ENCODE results near the gene ARHGAP15. TPM values are rescaled to one million over a fixed set of nuclear protein-coding genes. Genes with fewer than 3 reads are reported as not detected.
A peak's percentile ranks its signal among the peaks of the same experiment; 100 is the strongest.

Gene ARHGAP15
- total RNA-seq, 3 donors from 2014 or later (not counting 1 experiment from before 2014, with no cell fraction given), result 148 to 168 (median 165) TPM

DNA sequence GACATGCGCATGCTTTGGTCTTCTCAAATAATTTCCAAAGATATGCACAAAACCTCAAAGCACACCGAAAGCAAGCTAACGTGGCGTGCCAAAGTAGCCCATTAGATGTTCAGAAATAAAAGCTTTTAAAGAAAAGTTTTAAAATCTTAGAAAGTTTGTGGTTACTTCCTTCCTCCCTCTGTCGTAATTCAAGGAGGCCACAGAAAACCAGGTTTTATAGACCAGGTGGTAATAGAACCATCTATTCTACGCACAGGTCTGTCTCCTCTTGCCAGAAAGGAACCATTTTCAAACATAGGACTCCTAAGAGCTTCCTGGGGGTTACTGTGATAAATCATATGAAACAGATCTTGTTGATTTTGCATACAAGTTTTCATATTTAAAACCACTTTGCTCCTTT lies 487.2 kb downstream of the ARHGAP15 start:
- Histone ChIP-seq H3K9me3 (ENCODE audit: control insufficient read depth, insufficient read depth, low read length) (no peaks in the 10 kb centered on the region), H3K4me1 (ENCODE audit: control insufficient read depth, insufficient read depth, low read length) (no peaks in the 10 kb centered on the region), H3K27me3 (ENCODE audit: control insufficient read depth, insufficient read depth, low read length) (no peaks in the 10 kb centered on the region), H3K27ac (ENCODE audit: low read length) (no peak overlapping the region), H3K36me3 (ENCODE audit: control insufficient read depth, insufficient read depth, low read length) (peaks cover 9% of the 10 kb centered on the region), H3K4me3 (ENCODE audit: low read length) (no peak overlapping the region)
- DNase-seq (peak in 1 of 2 donors; percentile 4), ATAC-seq (no peak)
- no peak for TF ChIP-seq CTCF (IDR thresholded peaks at IDR 0.05)
- peaks cover 42 to 47% of the 10 kb centered on the region in 2 donors for H3K4me1 Mint-ChIP-seq
- H3K27ac Mint-ChIP-seq, result no peak overlapping the region
- H3K36me3 Mint-ChIP-seq, result no peaks in the 10 kb centered on the region
- no peak overlapping the region for H3K4me3 Mint-ChIP-seq
- no peaks in the 10 kb centered on the region for H3K27me3 Mint-ChIP-seq (ENCODE audit: low read depth in 2 of 2)
- no peaks in the 10 kb centered on the region for H3K9me3 Mint-ChIP-seq
- intact Hi-C loops (cut with micrococcal nuclease), result no loop called here
- WGBS (ENCODE audit: insufficient coverage), result 52% methylated on average over 6 of the region's 6 CpGs

GRCh38 chr2:143617803-143618415 lies 488.7 kb downstream of the ARHGAP15 start:
- Mint-ChIP-seq H3K36me3 (no peaks in the 10 kb centered on the region), H3K4me3 (no peak overlapping the region), H3K27me3 (ENCODE audit: low read depth in 2 of 2) (no peaks in the 10 kb centered on the region), H3K4me1 (peaks cover 39 to 40% of the 10 kb centered on the region in 2 donors), H3K9me3 (no peaks in the 10 kb centered on the region), H3K27ac (no peak overlapping the region)
- Histone ChIP-seq H3K27ac (ENCODE audit: low read length) (no peak overlapping the region), H3K9me3 (ENCODE audit: control insufficient read depth, insufficient read depth, low read length) (no peaks in the 10 kb centered on the region), H3K4me1 (ENCODE audit: control insufficient read depth, insufficient read depth, low read length) (no peaks in the 10 kb centered on the region), H3K27me3 (ENCODE audit: control insufficient read depth, insufficient read depth, low read length) (no peaks in the 10 kb centered on the region), H3K4me3 (ENCODE audit: low read length) (no peak overlapping the region), H3K36me3 (ENCODE audit: control insufficient read depth, insufficient read depth, low read length) (peaks cover 9% of the 10 kb centered on the region)
- ATAC-seq (no peak), DNase-seq (no peak)
- intact Hi-C loops (cut with micrococcal nuclease), result no loop called here
- 100% methylated on average over 2 of the region's 2 CpGs for WGBS (ENCODE audit: insufficient coverage)
- TF ChIP-seq CTCF (IDR thresholded peaks at IDR 0.05), result no peak

- Mint-ChIP-seq H3K9me3 (peaks cover 0 to 3% of the 10 kb centered on the region in 2 donors), H3K4me1 (peaks cover 26 to 30% of the 10 kb centered on the region in 2 donors), H3K4me3 (no peak overlapping the region), H3K27me3 (ENCODE audit: low read depth in 2 of 2) (no peaks in the 10 kb centered on the region), H3K36me3 (peaks cover 29% of the 10 kb centered on the region), H3K27ac (no peak overlapping the region)
- no peaks in the 10 kb centered on the region for H3K4me1 ChIP-seq (ENCODE audit: control insufficient read depth, insufficient read depth, low read length)
- peaks cover 32% of the 10 kb centered on the region for H3K36me3 ChIP-seq (ENCODE audit: control insufficient read depth, insufficient read depth, low read length)
- intact Hi-C loops (cut with micrococcal nuclease), result no loop called here
- DNase-seq (no peak), ATAC-seq (no peak)
- 100% methylated on average over 2 of the region's 2 CpGs for WGBS (ENCODE audit: insufficient coverage)
- H3K27me3 ChIP-seq (ENCODE audit: control insufficient read depth, insufficient read depth, low read length), result no peaks in the 10 kb centered on the region
- H3K9me3 ChIP-seq (ENCODE audit: control insufficient read depth, insufficient read depth, low read length), result no peaks in the 10 kb centered on the region
- TF ChIP-seq CTCF (IDR thresholded peaks at IDR 0.05), result no peak
- no peak overlapping the region for H3K4me3 ChIP-seq (ENCODE audit: low read length)
- no peak overlapping the region for H3K27ac ChIP-seq (ENCODE audit: low read length)
These were observed 492.9 kb downstream of the ARHGAP15 start for GRCh38 chr2:143622106-143622505.

Measured in natural killer cell (primary cell).